Lung microvascular endothelial cell (primary cell): ENCODE results near the gene CLHC1. TPM values are rescaled to one million over a fixed set of nuclear protein-coding genes. Genes with fewer than 3 reads are reported as not detected.

Experiments used
- DNase-seq, 2 donors: peaks; one replicate each; pipeline versions ENCODE4 v3.0.0 to v3.0.0-alpha.2; 2010; ENCODE audit warnings: low read depth in 2 of 2
- total RNA-seq: library from RNA; depleted of rRNA; stranded (reverse); fragments of >200 nt; gene quantifications from 2 replicates; pipeline ENCODE4 v1.2.1, GENCODE V29; 2014

Gene CLHC1
- total RNA-seq, 1 donor from 2014 or later, result 6.9 TPM

GRCh38 chr2:55169915-55170314, 62.2 kb downstream of the CLHC1 start:
- no peak for DNase-seq

- DNase-seq, result no peak
These were observed 62.7 kb downstream of the CLHC1 start for GRCh38 chr2:55169359-55169758.

- DNase-seq, result peak; percentile 87 to 88
These were observed 63.6 kb downstream of the CLHC1 start for GRCh38 chr2:55168221-55169154.

- DNase-seq, result peak in 1 of 2 donors; percentile 53
These were observed 66.5 kb downstream of the CLHC1 start for GRCh38 chr2:55165626-55166025.

GRCh38 chr2:55164534-55165480, 67.3 kb downstream of the CLHC1 start:
- no peak for DNase-seq

DNA sequence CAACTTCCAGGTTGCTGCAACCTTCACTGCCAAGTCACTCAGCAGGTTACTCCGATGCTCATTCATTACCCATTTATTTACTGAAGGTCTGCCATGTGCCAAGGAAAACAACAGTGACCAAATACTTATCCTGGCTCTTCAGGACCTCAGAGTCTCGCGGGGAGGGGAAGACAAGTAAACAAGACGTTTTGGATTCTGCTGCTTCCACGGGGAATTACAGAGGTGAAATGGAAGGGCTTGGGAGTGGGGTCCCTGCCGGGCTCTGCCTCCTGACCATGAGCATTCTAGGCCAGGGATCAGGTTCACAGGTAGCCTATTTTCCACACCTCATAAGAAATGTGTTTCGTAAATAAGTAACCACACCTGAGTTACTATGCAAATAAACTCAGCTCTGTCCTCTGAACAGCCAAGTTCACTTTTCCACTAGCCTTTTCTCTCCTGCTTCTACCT, 68.1 kb downstream of the CLHC1 start:
- DNase-seq, result no peak

- DNase-seq, result peak in 1 of 2 donors; percentile 73
These were observed 68.8 kb downstream of the CLHC1 start for GRCh38 chr2:55163274-55163721.

DNA sequence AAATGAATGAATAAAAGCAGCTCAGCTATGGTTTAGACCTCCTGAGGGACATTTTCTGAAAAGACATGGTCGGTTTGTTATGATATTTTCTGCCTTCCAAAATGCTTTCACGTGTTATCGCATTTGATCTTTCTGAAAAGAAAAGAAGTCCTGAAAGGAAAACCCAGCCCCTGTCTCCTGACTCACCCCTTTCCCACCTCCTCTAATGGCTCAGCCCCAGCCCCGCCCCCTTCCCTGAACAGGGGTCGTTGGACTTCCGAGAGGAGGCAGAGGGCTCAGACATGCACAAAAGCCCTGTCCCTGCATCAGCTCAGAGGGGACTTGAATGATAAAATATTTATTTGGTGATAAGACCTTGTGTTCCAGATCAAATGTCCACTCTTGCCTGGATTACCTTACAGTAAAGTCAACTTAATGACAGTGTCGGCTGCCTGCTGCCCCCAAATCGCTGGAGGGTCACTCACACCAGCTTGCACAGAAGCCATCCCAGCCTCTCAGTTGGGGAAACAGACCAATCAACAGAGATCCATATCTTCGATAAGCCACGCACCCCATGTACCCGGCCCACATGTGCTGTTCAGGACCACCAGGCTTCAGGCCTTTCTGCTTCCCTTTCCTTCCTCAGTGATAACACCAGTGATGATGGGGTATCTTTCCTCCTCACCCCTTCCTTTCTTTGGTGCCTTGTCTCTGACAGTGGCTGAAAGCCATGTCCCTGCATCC, 69.6 kb downstream of the CLHC1 start:
- no peak for DNase-seq

DNA sequence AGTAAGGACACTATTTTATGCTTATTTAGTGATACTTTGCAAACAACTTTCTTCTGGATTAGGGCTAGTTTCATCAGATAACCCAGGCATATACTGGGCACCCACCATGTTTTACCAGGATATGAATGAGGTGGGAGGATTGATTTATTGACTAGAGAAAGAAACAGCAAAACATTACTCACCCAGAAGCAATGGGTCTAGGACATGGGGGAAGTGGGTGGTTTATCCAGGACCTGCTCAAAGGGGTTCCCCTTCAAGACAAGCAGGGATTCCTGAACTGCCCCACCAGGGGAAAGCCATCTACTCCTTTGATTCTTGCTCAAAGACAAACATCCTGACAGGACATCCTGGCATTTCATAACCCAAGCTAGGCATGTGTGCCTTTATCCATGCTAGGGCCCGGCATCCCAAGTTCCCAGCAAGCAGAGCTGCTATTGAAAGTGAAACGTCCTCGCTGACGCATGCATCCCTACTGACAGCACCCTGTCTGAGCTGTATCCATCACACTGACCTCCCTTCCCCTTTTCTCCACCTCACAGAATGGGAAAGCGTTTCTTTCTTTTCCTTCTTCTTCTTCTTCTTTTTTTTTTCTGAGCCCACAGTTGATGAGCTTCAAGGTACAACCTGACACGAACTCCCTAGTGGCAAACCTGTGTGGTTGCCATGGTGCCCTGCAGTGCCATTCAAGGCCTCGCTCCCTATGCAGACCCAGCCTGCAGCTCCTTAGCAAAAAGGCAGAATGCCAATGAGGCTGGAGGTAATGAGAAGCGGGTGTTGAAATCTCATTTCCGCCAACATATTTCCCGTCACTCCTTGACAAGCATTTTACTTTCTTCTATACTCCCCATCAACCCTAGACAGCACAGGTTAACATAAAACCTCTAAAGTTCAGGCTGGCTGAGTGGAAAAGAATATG, 70.5 kb downstream of the CLHC1 start:
- peak; percentile 75 to 91 for DNase-seq

DNA sequence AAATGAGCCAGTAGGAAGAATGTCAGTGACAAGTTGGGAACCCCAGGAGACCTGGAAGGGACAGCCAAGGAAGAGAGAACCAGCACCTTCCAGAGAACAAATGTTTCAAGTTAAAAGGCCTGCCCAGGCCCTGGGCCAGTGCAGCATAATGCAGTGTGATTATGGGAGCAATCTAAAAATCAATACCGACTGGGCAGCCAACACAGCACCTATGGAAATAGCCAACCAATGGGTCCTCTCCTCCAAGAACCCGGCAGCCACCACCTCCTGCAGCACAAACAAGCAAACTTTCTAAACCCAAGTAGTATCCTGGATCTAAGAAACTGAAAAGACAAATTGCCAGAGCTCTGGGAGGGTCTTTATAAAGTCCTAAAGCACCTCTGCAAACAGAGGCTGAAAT, 71.7 kb downstream of the CLHC1 start:
- DNase-seq, result no peak

DNA sequence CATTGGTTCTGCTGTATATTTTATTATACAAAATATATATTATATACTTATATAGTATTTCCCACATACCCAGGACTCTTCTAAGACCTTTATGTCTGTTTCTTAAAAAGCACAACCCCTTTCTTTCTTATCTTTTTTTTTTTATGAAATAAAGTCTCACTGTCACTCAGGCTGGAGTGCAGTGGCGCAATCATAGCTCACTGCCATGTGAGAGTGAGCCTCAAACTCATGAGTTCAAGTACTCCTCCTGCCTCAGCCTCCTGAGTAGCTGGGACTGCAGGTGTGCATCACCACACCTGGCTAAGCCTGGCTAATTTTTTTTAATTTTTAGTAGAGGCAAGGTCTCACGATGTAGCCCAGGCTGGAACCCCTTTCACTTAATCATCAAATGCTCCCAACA, 72.3 kb downstream of the CLHC1 start:
- DNase-seq, result no peak

DNA sequence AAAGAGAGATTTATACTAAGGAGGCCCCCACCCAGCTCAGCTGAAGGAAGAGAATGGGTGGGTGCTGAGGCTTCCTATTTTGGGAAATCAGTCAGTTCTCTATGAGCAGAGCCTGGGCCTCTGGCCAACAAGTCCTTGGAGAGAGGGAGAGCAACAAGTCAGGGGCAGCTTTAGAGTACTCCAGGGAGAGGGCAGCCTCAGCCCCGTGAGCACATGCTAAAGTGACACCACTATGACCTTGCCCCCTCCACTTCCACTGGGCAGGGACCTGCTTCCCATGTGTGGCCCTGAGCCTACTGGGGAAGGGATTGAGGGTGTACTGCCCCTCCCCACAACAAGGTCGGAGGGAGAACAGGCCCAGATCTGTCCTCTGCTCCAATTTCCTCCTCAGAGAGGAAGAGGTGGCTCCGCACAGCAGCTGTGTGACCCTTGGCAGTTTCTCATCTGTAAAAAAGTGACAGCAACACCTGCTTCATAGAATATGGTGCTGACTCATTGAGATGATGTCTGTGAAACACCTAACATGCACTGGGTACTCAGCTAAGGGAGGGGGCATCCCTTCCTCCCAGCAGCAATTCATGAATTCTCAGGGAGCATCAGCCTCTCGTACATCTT, 72.9 kb downstream of the CLHC1 start:
- peak; percentile 41 to 71 for DNase-seq

GRCh38 chr2:55158111-55158814, 73.8 kb downstream of the CLHC1 start:
- peak in 1 of 2 donors; percentile 62 for DNase-seq

DNA sequence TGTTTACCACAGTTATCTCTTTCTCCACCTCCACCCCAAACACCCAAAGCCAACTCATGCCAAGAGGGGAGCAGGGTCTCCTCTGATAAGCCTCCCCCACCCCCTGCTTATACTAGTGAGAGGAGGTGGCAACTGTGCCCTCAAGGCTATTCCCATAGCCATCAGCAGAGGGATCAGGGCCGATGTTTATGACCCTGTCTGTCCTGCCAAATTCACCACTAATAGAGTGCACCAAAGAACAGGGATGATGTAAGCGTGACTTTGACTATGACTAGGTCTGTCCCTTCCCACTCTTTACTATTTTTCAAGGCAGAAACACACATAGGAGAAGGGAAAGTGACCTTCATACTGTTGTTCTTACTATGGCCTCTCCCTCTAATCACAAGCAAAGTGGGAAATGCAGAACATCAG, 74.6 kb downstream of the CLHC1 start:
- DNase-seq, result peak; percentile 55 to 62

GRCh38 chr2:55156984-55157383, 75.1 kb downstream of the CLHC1 start:
- no peak for DNase-seq

GRCh38 chr2:55156326-55156725, 75.8 kb downstream of the CLHC1 start:
- DNase-seq, result no peak

DNA sequence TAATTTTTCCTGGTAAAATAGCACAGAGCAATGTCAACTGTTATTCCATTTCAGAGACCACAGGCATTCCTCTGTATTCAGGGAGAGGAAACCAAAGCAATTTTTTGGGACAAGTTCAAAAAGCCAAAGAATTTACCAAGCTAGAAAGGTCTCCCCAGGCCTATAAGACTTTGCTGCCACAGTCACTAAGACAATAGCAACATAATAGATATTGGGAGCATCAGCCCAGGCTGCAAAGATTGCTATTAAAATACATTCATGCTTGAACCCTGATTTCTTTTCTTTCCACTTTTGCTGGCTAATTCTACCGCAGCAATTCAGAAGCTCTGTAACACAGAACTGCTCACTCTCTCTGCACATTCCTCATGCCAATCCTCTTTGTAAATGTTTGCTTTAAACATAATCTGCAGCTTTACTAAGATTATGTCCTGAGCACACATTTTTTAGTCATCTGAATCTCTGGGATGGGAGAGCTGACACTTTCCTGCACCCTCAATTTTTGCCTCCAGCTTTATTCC, 76.3 kb downstream of the CLHC1 start:
- DNase-seq, result no peak

DNA sequence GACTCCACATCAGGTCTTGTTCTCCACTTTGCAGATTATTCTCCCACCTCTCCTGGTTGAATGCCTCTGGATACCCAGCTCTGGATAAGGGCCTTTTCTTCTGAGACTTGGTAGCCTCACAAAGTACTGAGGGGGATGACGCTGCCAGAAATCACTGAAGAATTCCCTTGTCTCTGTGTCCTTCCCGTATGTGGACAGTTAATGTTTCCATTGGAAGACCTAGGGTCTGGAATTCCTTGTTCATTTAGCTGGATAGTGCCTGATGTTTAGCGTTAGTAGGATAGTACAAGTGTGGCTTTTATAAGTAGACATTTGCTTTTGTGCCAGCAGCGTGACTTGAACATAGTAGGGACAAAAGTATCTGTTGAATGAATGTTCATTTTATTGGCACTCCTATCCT, 76.9 kb downstream of the CLHC1 start:
- no peak for DNase-seq

- DNase-seq, result no peak
These were observed 77.5 kb downstream of the CLHC1 start for GRCh38 chr2:55154525-55155030.
